HG03469 (cell line): Measurements from ENCODE around the gene GOLGA7B.

Experiments used
- ATAC-seq: cut with Tn5 transposase; IDR thresholded peaks from one replicate; pipeline ENCODE4 v1.9.1; 2021; ENCODE audit warnings: mild to moderate bottlenecking, moderate library complexity, moderate number of reproducible peaks; ENCODE audit not compliant: unreplicated experiment

GOLGA7B gene

DNA sequence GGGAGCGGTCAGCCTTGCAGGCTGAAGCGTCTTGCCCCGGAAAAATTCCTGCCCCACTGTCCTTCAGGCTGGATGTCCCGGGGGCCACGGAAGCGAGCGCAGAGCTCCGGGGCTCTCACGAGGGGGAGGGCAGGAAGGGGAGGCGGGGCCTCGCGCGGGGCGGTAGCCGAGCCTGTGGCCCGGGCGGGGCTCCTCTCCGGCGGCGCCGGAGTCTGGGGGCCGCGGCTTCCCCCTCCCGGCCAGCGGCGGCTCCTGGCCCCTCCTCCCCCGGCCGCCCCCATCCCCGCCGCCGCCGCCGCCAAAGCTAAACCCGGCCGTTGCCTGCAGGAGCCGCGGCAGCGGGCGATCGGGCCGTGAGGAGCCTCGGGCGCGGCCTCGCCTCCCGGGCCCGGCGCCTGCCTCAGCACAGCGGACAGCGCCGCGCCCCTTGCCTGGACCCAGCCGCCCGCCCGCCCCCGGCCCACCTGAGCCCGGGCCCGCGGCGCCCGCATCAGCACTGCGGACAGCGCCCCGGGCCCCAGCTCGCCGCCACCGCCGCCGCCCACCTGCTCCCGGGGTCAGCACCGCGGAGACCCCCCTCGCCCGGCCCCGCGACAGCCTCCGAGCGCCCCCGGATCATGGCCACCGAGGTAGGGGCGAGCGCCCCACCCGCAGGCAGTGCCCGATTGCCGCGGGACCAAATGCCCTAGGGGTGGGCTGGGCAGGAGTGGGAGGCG is at the start of gene GOLGA7B:
GOLGA7B (plus strand) TSS at position 157 of the 716 bp plus-strand sequence; CDS start at position 618, 461 bp downstream.
- ATAC-seq, result no peak

DNA sequence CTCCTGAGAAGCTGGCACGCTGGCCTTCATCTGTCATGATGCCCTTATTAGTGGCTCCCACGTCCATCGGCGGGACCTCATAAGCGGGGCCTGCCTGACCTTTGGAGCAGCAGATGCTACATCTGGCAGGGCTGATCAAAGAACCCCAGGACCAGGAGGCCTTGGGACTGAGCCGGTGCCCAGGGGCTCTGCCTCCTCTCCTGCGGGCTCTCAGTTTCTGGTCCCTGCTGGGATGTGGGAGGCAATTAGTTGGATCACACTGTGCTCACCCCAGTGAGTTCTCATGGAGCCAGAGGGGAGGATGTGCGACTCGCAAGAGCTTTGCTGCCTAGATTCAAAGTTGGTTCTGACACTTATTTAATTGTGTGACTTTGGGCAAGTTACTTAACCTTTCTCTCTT is 49.2 kb upstream of the GOLGA7B start:
- ATAC-seq, result no peak

DNA sequence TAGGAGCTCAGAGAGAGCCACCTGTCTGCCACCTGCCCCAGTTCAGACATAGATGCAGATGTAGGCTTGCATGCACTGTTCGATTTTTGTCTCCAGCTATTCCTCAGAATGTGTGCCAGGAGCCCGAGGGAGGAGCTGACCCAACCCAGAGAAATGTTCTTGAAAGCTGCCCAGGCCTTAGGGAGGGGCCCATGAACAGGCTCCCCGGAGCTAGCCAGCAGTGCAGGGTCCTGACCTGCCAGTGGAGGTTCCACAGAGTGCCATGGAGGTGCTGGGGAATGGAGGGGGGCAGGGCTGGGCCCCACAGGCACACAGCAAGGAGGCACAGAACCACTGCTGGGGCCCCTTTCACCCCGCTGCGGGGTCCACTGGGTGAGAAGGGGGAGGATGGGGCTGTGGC is 48.2 kb upstream of the GOLGA7B start:
- no peak for ATAC-seq

DNA sequence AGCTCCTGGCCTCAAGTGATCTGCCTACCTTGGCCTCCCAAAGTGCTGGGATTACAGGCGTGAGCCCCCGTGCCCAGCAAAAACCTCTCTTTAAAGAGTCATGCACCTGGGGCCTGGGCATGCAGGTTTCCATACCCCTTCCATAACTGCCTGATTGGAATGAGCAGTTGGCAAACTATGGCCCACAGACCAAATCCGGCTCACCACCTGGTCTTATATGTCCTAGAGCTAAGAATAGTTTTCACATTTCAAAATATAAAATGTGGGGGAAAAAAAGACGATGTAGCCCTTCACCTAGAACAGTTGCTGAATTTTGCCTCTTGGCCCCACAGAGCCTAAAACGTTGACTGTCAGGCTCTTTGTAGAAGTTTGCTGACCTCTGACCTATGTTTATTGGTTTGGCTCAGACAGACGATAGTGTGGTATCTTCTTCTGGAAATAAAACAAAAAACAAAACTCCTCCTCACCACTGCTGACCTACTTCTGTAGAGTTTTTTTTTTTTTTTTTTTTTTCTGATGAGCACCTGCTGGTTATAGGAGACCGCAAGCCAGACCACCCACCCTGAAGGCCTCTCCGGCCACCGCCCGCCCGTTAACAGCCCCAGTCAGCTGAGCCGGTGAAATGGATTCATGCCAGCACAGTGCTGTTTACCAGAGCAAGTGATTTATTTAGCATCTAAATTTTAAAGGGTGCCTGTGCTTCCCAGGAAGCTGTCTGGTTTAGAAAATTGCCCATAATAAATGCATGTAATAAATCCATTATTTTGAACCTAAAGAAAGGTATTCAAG is 44.4 kb upstream of the GOLGA7B start:
- ATAC-seq, result no peak

DNA sequence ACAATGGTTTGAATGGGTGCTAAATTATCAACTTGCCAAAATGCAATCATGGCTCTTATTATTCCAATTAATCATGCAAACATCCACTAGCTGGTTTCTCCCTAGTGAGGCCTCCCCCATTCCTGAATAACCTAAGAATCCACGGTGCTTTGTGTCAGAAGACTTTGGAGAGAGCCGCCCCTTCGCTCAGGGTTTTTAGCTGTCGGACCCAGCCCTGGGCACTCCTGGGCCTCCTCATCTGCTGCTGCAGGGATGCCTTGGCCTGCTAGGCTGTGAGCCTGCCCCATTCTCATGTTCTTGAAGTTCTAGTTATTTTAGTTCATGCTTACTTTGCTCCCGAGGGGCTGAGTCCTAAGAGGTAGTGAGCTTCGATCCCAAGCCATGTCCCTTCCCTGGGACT is 43.7 kb upstream of the GOLGA7B start:
- ATAC-seq, result no peak

DNA sequence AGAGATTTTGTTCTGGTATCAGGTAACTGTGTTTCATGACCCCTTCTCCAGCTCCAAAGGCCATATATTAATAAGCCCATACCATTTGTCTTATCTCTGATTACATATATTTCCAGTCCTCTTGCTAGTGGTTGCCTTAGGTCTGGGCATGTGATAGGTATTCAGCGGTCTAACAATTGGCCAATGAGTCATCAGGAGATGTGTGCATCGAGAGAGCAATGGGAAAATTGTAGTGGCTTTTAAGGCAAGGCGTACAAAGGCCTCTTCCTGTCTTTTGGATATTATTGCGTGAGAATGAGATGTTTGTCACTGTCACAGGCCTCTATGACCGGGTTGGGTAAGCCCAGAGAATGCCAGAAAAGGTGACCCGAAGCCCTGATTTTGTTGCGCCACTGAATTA is 39.2 kb upstream of the GOLGA7B start:
- ATAC-seq, result no peak

DNA sequence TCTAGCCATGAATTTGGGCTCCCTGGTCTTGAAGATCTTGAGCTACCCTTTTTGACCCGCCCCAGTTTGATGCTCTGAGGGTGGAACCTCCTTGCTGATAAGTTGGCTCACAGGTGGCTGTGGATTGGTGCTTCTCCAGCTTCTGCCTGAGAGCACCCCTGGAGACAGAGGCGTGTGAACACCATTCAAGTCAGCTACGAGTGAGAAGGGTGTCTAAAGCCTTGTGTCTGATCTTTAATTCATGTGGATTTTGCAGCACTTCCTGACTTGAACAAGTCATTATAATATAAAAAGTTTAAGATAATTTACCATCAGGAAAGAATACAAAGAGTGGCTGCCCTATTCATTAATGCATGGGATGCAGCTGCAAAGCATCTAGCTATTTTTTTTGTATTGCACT is 37.7 kb upstream of the GOLGA7B start:
- no peak for ATAC-seq

DNA sequence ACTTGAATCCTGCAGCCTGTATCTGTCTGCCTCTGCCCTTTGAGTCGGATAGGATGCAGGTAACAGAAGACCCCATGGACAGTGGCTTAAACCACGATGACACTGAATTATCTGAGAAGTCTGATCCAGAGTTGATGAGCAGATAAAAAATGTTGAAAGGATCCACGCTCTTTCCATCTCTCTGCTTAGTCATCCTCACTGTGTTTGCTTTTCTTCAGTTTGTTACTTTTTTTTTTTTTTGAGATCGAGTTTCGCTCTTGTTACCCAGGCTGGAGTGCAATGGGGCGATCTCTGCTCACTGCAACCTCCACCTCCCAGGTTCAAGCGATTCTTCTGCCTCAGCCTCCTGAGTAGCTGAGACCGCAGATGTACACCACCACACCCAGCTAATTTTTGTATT is 36.9 kb upstream of the GOLGA7B start:
- ATAC-seq, result no peak

DNA sequence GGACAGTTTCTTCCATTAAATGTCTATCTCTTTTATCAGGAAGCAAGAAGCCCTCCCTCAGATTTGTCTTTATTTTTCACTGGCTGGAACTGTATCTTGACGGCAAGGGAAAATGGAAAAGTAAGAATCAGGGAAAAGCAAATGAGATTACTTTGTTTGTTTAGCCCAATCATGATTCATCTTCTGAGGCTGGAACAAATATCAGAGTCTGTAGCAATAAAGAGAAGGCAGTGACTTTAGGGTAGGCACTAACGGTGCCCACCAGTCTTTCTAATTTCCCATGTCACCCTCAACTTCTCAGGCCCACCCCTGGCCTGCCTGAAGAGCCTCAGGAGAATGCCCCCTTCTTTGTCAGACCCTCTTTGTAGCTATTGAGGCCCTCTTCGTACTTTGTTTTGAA is 36.3 kb upstream of the GOLGA7B start:
- no peak for ATAC-seq

DNA sequence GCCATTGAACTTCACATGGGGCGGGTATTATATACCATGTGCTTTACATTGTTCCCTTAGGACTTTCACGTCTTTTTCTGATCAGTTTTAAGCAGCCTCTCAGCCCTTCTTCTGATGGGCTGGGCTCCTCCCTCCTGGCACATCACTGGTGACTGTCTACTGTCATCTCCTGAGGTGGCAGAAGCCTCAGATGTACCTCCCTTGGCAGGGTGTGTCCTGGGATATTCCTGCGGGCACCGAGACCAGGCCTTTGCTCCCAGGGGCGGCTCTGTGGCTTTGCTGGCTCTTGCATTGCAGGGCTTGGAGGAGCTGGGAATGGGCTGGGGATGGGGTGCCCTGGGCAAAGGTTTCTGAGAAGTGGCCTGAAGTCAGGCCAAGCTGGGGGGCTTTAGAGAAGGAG is 34.6 kb upstream of the GOLGA7B start:
- no peak for ATAC-seq

DNA sequence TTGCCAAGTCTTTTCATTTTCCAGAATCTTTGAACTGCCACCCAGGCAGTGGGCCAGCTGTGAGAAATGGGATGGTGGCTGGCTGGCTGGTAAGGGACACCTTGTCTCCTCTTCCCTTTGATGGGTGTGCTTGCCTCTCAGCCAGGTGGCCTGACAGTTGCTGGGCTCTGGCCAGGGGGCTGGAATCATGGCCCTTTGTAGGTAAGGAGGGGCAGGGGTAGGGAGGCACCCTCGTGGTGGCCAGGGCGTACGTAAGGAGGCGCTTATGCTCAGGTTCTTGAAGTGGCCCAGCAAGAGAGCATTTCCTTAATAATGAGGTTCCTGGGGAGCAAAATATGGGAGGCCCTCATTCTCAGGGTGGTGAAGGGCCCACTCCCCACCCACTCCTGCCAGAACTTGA is 33.0 kb upstream of the GOLGA7B start:
- no peak for ATAC-seq

DNA sequence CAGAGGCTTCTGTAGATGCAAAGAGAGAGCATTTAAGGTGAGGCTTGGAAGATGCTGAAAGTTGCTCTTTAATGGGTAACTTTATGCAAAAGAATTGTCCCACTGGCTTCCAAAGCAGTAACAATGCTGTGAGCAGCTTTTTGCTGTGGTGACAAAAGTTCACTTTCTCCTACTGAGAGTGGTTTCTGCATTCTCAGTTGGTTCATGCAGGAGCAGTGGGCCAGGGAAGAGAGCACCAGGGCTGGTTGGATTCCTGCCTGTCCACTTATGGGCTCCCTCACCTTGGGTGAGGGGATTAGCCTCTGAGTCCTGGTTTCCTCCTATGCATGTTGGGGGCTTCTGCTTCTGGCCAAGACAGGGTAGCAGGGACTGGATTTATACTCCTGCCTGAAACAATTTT is 31.1 kb upstream of the GOLGA7B start:
- no peak for ATAC-seq

DNA sequence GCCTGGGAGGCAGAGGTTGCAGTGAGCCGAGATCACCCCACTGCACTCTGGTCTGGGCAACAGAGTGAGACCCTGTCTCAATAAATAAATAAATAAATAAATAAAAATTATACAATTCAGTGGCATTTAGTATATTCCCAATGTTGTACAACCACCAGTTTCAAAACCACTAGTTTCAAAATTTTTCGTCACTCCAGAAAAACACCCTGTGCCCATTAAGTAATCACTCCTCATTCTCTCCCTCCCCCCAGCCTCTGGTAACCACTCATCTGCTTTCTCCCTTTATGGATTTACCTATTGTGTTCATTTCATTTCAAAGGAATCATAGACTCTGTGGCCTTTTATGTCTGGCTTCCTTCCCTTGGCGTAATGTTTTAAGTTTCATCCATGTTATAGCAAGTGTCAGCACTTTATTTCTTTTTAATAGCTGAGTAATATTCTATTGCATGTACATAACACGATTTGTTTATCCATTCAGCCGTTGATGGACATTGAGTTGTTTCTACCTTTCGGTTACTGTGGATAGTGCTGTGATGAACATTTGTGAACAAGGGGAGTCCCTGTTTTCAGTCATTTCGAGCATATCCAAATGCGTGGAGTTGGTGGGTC is 29.4 kb upstream of the GOLGA7B start:
- no peak for ATAC-seq

DNA sequence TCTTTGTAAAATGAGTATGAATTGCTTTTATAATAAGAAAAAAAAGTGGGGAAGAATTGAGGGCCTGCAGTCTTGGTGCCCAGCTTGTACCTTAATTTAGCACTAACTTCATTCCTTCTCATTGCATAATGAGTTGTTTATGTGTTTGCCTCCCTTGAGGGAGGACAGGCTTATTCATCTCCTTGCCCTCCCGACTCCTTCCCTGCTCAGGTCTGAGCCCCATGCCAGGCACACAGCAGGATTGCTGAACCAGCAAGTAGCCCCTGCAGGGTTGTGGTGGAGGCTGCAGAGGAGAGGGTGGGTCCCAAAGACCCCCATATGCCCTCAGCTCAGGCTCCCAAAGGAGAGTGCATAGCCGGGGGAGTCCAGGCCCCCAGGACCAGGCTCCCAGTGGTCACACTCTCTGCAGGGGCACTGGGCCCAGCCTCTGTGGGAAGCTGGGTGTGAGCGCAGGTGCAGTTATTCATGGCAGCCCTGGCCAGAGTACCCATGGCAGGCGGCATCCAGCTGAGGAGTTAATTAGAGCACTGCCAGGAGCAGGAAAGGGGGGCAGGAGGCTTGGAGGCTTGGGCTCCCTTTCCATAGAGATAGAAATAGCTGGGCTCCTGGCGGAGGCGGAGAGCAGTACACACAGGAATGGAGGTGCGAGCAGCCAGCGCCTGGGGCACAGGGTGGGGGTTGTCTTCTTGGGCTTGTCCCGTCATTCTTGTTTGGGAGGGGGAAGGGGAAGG is 28.2 kb upstream of the GOLGA7B start:
- no peak for ATAC-seq

DNA sequence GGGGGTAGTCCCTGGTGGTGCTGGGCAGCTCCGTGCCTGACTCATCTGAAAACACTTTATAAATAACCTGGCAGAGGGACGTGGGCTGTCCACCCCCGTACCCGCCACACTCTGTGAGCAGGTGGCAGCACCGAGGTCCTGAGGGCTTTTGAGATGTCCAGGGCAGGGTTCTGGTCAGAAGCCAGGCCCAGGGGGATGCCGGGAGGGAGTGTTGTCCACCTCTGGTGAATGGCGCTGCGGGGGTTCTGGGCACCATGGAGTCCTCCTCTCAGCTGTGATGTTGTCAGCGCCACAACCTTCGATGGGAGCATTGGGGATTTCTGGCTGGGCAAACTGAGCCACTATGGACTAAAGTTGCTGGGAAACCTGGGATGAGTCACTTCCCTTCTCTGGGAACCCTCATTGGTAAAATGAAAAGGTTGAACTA is 27.4 kb upstream of the GOLGA7B start:
- no peak for ATAC-seq

DNA sequence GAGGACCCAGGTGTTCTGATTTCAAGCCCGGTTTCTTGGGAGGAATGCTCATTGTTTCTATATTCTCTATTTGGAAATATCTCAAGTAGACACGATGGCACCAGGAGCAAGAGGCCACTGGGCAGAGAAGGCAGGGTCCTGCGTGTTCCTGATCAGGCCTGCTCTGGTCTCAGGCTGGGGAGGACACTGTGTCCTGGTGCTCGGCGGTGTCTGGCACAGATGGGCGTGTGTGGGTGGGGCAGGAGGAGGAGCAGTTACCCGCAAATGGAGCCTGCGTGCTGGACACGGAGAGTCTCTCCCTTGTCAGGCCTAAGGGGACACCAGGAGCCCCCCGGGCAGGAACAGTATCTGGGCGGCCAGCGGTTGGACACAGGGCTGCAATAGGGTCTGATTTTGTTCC is 25.9 kb upstream of the GOLGA7B start:
- ATAC-seq, result no peak

DNA sequence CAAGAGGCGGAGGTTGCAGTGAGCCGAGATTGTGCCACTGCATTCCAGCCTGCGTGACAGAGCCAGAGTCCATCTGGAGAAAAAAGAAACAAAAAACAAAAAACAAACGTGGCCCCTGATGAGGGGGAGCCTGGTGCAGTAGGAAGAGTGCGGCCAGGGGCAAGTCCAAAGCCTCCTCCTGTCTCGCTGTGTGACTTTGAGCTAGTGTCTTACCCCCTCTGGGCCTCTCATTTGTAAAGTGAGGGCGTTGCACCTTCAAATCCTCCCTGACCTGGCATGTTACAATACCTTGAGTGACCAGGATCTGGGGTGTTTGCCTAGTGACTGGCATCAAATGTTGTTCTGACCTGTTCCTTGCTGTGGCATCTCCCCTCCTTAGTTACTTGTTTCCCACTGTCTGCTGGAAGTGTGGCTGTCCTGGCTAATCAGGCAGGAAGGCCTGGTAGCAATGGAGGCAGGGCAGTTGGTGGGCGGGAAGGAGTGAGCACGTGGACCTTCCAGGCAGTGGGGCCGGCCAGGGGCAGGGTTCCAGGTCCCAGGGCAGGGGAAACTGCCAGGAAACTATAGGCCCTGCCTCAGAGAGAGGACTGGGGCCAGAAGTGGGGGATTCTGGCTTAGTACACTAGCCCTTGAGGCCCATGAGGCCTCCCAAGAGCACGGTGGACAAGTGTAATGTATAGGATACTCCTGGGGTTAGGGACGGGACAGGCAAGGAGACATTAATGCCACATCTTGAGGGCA is 24.5 kb upstream of the GOLGA7B start:
- no peak for ATAC-seq

DNA sequence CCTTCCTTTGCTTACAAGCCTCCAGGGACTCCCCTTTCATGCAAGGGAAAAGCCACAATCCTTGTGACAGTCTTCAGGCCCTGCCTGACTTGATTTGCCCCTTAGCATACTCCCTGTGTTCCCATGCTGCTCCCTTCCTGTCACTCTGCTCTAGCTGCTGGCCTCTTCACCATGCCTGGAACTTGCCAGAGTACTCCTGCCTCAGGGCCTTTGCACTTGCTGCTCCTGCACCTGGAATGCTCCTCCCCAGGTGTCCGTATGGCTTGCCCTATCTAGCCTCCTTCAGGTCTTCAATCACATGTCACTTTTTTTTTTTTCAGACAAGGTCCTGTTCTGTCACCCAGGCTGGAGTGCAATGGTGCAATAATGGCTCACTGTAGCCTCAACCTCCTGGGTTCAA is 22.8 kb upstream of the GOLGA7B start:
- no peak for ATAC-seq

DNA sequence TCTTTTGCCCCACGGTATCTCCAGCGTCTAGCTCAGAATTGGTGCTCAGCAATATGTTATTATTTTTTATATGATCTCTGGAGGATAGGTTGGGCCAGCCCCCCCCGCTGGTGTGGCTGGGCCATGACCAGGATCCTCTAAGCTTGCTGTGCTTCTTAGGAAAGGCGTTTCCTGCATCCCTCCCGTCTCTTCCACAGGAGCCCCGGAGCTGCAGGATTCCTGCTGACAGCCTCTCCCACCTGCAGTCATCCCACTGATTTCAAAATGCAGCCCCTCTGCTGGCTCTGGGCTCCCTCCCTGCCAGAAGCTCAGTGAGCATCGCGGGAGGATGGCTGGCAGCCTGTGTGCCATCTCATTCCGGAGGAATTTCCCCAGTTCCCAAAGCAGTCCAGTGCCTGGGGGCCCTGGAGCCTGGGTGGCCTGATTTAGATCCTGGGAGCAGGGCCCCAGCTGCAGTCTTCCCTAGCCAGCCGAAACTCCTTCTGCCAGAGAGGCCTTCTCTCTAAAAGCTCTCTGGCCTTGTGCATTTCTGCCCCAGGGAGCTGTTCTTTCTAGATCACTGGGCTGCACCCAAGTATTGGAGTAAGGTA is 21.8 kb upstream of the GOLGA7B start:
- no peak for ATAC-seq

DNA sequence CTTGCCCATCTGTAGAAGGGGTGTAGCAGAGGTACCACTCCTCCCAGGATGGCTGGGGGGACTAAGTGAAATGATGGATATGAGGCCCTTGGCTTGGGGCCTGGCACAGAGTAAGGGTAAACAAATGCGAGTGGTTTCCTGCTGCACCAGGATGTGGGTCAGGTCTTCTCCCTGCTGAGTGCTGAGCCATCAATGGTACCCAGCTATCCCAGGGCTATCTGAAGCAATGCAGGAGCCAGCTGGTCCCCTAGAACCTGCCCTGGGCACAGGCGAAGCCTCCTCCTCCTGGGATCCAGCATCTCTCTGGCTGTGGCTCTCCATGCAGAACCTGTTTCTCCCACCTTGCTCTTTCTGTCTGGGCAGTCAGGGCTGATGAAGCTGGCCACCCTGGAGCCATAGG is 20.9 kb upstream of the GOLGA7B start:
- no peak for ATAC-seq
